ENCODE measurements around the gene HERC4.
"Not testable (repeated sequence)": the region's sequence is repeated elsewhere in the genome, so short reads cannot be mapped to it uniquely, and the experiment has no call there.

HERC4 gene

GRCh38 chr10:67971311-67971710, 103.8 kb downstream of the HERC4 start:
- no peak overlapping the region for H3K4me3 ChIP-seq (ENCODE audit: low read length)
- no peak for TF ChIP-seq CTCF (conservative IDR thresholded peaks at IDR 0.05; ENCODE audit: low read depth, low read length)
- DNase-seq (ENCODE audit: low read depth), result no peak

- no peak for TF ChIP-seq CTCF (conservative IDR thresholded peaks at IDR 0.05; ENCODE audit: low read depth, low read length)
- no peak for DNase-seq (ENCODE audit: low read depth)
- H3K4me3 ChIP-seq (ENCODE audit: low read length), result no peak overlapping the region
Measured at GRCh38 chr10:67969875-67970274, 105.2 kb downstream of the HERC4 start.

GRCh38 chr10:67966035-67966434, 109.0 kb downstream of the HERC4 start:
- not testable (repeated sequence) for DNase-seq (ENCODE audit: low read depth); H3K4me3 ChIP-seq (ENCODE audit: low read length)

- no peak overlapping the region for H3K4me3 ChIP-seq (ENCODE audit: low read length)
- no peak for DNase-seq (ENCODE audit: low read depth)
- no peak for TF ChIP-seq CTCF (conservative IDR thresholded peaks at IDR 0.05; ENCODE audit: low read depth, low read length)
Measured at GRCh38 chr10:67965456-67965855, 109.6 kb downstream of the HERC4 start.

- no peak overlapping the region for H3K4me3 ChIP-seq (ENCODE audit: low read length)
- no peak for DNase-seq (ENCODE audit: low read depth)
- TF ChIP-seq CTCF (conservative IDR thresholded peaks at IDR 0.05; ENCODE audit: low read depth, low read length), result no peak
Measured at GRCh38 chr10:67959839-67960476, 115.1 kb downstream of the HERC4 start.

GRCh38 chr10:67955614-67956013, 119.5 kb downstream of the HERC4 start:
- DNase-seq (ENCODE audit: low read depth), result no peak
- H3K4me3 ChIP-seq (ENCODE audit: low read length), result no peak overlapping the region
- no peak for TF ChIP-seq CTCF (conservative IDR thresholded peaks at IDR 0.05; ENCODE audit: low read depth, low read length)

- no peak for DNase-seq (ENCODE audit: low read depth)
- TF ChIP-seq CTCF (conservative IDR thresholded peaks at IDR 0.05; ENCODE audit: low read depth, low read length), result no peak
Measured at GRCh38 chr10:67943917-67944316, 131.2 kb downstream of the HERC4 start.

More at GRCh38 chr10:67943917-67944316, 131.2 kb downstream of the HERC4 start:
- H3K4me3 ChIP-seq (ENCODE audit: low read length), result no peak overlapping the region
